Measurements from ENCODE around the gene PALM. TPM values are rescaled to one million over a fixed set of nuclear protein-coding genes. Genes with fewer than 3 reads are reported as not detected.
A peak's percentile ranks its signal among the peaks of the same experiment; 100 is the strongest.

PALM gene
- total and polyA plus RNA-seq, 2 experiments from 2014 or later, result 22.1 to 27.2 TPM

- peak overlapping the region; percentile 46 for H3K4me2 ChIP-seq
- DNase-seq (ENCODE audit: low spot score), result no peak
- H3K27ac ChIP-seq, result peak overlapping the region; percentile 69
- H3K36me3 ChIP-seq (replicated peaks; ENCODE audit: insufficient read depth, low read depth), result no peaks in the 10 kb centered on the region
- no peaks in the 10 kb centered on the region for H3K27me3 ChIP-seq
- no peaks in the 10 kb centered on the region for H3K9me3 ChIP-seq (ENCODE audit: low read depth)
- WGBS (ENCODE audit: low lambda C conversion rate, missing lambda C conversion rate), result 87% methylated on average over 9 of the region's 9 CpGs
- no peak overlapping the region for H3K4me3 ChIP-seq
- H3K4me1 ChIP-seq (ENCODE audit: insufficient read depth), result peaks cover 16% of the 10 kb centered on the region
- no peaks in the 10 kb centered on the region for H4K20me1 ChIP-seq (ENCODE audit: insufficient read depth, poor library complexity, severe bottlenecking)
- TF ChIP-seq, protein P1, sequence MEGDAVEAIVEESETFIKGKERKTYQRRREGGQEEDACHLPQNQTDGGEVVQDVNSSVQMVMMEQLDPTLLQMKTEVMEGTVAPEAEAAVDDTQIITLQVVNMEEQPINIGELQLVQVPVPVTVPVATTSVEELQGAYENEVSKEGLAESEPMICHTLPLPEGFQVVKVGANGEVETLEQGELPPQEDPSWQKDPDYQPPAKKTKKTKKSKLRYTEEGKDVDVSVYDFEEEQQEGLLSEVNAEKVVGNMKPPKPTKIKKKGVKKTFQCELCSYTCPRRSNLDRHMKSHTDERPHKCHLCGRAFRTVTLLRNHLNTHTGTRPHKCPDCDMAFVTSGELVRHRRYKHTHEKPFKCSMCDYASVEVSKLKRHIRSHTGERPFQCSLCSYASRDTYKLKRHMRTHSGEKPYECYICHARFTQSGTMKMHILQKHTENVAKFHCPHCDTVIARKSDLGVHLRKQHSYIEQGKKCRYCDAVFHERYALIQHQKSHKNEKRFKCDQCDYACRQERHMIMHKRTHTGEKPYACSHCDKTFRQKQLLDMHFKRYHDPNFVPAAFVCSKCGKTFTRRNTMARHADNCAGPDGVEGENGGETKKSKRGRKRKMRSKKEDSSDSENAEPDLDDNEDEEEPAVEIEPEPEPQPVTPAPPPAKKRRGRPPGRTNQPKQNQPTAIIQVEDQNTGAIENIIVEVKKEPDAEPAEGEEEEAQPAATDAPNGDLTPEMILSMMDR (IDR thresholded peaks at IDR 0.05; ENCODE audit: poor library complexity), result no peak
- TF ChIP-seq EZH2phosphoT487 (IDR thresholded peaks at IDR 0.05; ENCODE audit: low read depth, severe bottlenecking, unreplicated experiment) (no peak), EZH2 (IDR thresholded peaks at IDR 0.05; ENCODE audit: borderline replicate concordance) (no peak)
- peaks cover 4% of the 10 kb centered on the region for H3K79me2 ChIP-seq
- peak overlapping the region; percentile 64 for H2AFZ ChIP-seq
- no peaks in the 10 kb centered on the region for H3K9me2 ChIP-seq (replicated peaks; ENCODE audit: insufficient read depth)
Measured at GRCh38 chr19:789701-790060, 80.9 kb downstream of the PALM start.

DNA sequence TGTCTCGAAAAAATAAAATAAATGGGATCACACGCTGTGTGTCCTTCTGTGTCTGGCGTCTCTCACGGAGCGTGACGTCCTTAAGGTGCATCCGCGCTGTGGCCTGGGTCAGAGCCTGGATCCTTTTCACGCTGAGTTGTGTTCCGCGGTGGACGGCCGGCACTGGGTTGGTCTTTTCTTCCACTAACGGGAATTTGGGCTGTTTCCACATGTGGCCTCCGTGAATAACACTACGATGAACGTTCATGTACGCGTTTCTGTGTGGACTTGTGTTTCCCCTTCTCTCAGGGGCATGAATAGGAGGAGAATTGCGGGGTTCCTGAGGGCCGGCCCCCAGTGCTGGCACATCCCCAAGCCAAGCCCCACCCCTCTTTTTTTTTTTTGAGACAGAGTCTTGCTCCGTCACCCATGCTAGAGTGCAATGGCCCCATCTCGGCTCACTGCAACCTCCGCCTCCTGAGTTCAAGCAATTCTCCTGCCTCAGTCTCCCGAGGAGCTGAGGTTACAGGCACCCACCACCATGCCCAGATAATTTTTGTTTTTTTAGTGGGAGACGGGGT lies 82.4 kb downstream of the PALM start:
- Histone ChIP-seq H3K4me1 (ENCODE audit: insufficient read depth) (peaks cover 16% of the 10 kb centered on the region), H3K4me3 (no peak overlapping the region), H3K36me3 (replicated peaks; ENCODE audit: insufficient read depth, low read depth) (no peaks in the 10 kb centered on the region), H3K27ac (no peak overlapping the region), H3K27me3 (no peaks in the 10 kb centered on the region), H3K79me2 (peaks cover 1% of the 10 kb centered on the region), H3K9me3 (ENCODE audit: low read depth) (no peaks in the 10 kb centered on the region), H4K20me1 (ENCODE audit: insufficient read depth, poor library complexity, severe bottlenecking) (no peaks in the 10 kb centered on the region), H3K9me2 (replicated peaks; ENCODE audit: insufficient read depth) (no peaks in the 10 kb centered on the region), H3K4me2 (no peak overlapping the region), H2AFZ (no peak overlapping the region)
- TF ChIP-seq EZH2 (IDR thresholded peaks at IDR 0.05; ENCODE audit: borderline replicate concordance), result no peak
- no peak for TF ChIP-seq EZH2phosphoT487 (IDR thresholded peaks at IDR 0.05; ENCODE audit: low read depth, severe bottlenecking, unreplicated experiment)
- TF ChIP-seq, protein P1 (IDR thresholded peaks at IDR 0.05; ENCODE audit: poor library complexity), result no peak
- 93% methylated on average over 25 of the region's 26 CpGs for whole genome bisulfite sequencing (ENCODE audit: low lambda C conversion rate, missing lambda C conversion rate)
- no peak for DNase-seq (ENCODE audit: low spot score)

GRCh38 chr19:791567-792305 lies 83.0 kb downstream of the PALM start:
- H3K79me2 ChIP-seq, result peaks cover 3% of the 10 kb centered on the region
- no peaks in the 10 kb centered on the region for H3K9me2 ChIP-seq (replicated peaks; ENCODE audit: insufficient read depth)
- H3K36me3 ChIP-seq (replicated peaks; ENCODE audit: insufficient read depth, low read depth), result no peaks in the 10 kb centered on the region
- H4K20me1 ChIP-seq (ENCODE audit: insufficient read depth, poor library complexity, severe bottlenecking), result no peaks in the 10 kb centered on the region
- H3K4me2 ChIP-seq, result no peak overlapping the region
- no peak for TF ChIP-seq EZH2phosphoT487 (IDR thresholded peaks at IDR 0.05; ENCODE audit: low read depth, severe bottlenecking, unreplicated experiment)
- no peak for TF ChIP-seq EZH2 (IDR thresholded peaks at IDR 0.05; ENCODE audit: borderline replicate concordance)
- TF ChIP-seq, protein P1 (IDR thresholded peaks at IDR 0.05; ENCODE audit: poor library complexity), result no peak
- H3K27me3 ChIP-seq, result no peaks in the 10 kb centered on the region
- no peak overlapping the region for H2AFZ ChIP-seq
- H3K4me3 ChIP-seq, result no peak overlapping the region
- H3K27ac ChIP-seq, result no peak overlapping the region
- H3K9me3 ChIP-seq (ENCODE audit: low read depth), result no peaks in the 10 kb centered on the region
- H3K4me1 ChIP-seq (ENCODE audit: insufficient read depth), result peaks cover 16% of the 10 kb centered on the region
- no peak for DNase-seq (ENCODE audit: low spot score)
- 83% methylated on average over 6 of the region's 8 CpGs for whole genome bisulfite sequencing (ENCODE audit: low lambda C conversion rate, missing lambda C conversion rate)
